ENCODE results near the gene LTA.

DNA sequence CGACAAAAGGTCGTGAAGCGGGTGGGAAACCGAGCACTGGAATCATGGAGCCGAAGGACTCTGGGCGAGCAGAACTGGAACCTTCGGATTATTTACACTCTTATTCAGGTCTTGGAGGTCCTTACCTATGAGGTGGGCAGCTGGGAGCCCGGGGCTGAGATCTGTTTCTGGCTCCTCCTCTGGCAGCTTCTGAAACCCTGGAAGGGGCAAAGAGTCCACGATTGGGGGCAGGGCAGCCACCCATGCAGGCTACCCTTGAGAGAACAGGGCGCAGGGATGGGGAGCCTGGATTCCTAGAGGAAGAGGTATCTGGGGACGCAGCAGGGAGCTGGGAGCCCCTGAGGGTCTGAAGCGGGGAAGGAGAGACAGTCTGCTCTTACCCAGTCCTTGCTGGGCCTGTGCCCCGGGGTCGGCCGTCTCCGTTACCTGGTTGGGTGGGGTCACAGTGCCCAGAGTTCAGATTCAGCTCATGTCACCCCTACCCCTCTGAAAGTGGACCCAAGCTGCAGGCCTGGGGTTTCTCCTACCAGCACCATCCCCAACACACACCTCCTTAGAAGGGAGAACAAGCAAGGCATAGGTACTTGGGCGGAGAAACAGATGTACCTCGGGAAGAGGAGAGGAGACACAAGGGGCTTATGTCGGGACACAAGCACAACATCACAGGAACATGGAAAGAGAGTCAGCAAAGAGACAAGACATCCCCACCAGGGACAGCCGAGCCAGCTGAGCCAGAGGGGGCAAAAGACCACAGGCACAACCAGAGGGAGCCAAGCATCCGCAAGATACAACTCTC lies 9.5 kb downstream of the LTA start:
- TF ChIP-seq, protein P1, sequence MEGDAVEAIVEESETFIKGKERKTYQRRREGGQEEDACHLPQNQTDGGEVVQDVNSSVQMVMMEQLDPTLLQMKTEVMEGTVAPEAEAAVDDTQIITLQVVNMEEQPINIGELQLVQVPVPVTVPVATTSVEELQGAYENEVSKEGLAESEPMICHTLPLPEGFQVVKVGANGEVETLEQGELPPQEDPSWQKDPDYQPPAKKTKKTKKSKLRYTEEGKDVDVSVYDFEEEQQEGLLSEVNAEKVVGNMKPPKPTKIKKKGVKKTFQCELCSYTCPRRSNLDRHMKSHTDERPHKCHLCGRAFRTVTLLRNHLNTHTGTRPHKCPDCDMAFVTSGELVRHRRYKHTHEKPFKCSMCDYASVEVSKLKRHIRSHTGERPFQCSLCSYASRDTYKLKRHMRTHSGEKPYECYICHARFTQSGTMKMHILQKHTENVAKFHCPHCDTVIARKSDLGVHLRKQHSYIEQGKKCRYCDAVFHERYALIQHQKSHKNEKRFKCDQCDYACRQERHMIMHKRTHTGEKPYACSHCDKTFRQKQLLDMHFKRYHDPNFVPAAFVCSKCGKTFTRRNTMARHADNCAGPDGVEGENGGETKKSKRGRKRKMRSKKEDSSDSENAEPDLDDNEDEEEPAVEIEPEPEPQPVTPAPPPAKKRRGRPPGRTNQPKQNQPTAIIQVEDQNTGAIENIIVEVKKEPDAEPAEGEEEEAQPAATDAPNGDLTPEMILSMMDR (conservative IDR thresholded peaks at IDR 0.05) = no peak
- no peak for TF ChIP-seq ZFX (IDR thresholded peaks at IDR 0.05)
